Islet precursor cell (in vitro differentiated cells): ENCODE data around the gene GLB1L3.
A peak's percentile ranks its signal among the peaks of the same experiment; 100 is the strongest.

Experiments used
- DNase-seq: peaks from one replicate; pipeline ENCODE4 v3.0.0-alpha.2; 2018

Gene GLB1L3

DNA sequence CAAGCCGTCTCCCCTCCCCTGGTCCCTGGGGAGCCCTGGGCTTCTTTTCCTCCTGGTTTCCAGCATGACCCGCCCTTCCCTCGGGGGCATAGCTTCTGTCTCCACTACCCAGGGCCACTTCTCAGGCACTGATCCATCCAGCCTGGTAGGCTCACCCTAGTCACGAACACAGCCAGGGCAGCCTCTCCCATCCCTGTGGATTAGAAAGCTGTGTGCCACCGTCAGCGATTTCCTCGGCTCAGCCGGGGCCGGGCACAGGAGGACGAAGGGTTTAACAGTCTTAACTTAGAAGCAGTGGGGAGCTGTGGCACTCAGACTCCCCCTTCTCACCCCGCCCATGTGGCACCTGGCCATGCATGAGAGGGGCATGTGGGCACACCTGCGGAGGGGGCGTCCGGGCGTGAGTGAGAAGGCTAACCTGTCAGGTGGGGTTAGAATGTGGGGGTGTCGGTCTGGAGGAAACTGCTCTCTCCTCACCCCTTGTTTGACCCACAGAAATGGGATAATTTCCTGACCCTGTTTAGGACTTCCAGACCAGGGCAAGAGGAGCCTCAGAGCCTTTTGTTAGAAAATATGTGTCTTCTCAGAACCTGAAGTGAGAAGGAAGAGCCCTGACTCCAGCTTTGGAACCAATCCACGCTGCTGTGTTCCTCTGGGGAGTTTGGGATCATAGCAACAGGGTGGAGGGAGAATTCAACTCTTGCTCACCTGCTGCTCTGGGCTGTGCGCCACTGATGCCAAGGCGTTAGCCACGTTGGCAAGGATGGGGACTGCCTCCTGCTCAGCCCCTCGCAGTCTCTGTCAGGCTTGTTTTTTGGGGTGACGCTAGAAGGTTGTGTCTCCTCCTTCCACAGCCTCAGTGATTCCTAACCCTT, 70.2 kb downstream of the GLB1L3 start:
- DNase-seq = peak; percentile 52

DNA sequence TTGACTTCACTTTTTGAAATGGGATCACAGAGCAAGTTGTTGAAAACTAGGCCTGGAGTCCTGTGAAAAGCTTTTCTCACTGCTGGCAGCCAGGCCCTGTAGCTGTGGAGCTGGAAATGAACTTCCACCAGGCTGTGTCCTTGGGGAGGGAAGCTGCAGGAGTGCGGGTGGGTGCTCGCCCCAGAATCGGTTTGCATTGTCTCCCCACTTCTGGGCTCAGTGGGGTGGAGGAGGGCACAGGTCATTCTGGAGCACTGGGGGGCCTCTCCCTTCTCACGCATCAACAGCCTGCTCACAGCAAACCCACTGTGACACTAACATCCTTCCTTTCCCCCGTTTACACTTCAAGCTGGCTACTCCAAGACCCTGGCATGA, 70.8 kb downstream of the GLB1L3 start:
- no peak for DNase-seq

DNA sequence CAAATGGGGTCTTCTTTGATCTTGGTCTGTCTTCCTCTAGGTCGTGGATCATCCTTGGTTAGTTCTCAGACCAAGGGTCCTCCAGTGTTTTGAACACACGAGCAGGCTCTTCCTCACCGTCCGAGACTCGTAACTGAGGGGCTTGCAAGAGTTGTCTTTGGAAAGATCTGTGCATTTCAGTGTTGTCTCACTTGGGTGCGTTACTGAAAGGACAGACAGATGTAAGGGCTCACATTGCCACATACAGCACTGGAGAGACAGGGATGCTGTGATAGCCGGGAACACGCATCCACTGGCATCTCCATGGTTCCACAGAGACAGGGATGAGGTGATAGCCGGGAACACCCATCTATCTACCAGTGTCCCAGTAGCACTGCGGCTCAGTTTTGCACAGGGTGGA, 71.3 kb downstream of the GLB1L3 start:
- no peak for DNase-seq

DNA sequence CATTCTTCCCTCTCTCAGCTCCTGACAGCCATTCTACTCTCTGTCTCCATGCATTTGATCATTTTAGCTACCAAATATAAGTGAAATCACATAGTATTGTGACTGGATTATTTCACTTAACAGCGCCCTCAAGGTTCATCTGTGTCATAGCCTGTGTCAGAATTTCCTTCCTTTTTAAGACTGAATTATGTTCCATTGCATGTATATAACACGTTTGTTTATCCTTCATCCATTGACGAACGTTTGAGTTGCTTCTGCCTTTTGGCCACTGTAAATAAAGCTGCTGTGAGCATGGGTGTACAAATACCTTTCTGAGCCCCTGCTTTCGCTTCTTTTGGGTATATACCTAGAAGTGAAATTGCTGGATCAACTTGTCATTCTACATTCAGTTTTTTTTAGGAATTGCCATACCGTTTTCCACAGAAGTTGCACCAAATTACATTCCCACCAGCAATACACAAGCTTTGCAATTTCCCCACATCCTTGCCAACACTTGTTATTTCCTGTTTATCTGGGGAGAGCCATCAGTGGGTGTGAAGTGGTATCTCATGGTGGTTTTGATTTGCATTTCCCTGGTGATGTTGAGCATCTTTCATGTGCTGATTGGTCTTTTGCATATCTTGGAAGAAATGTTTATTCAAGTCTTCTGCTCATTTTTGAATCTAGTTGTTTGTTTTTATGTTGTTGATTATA, 73.1 kb downstream of the GLB1L3 start:
- DNase-seq = peak; percentile 5

DNA sequence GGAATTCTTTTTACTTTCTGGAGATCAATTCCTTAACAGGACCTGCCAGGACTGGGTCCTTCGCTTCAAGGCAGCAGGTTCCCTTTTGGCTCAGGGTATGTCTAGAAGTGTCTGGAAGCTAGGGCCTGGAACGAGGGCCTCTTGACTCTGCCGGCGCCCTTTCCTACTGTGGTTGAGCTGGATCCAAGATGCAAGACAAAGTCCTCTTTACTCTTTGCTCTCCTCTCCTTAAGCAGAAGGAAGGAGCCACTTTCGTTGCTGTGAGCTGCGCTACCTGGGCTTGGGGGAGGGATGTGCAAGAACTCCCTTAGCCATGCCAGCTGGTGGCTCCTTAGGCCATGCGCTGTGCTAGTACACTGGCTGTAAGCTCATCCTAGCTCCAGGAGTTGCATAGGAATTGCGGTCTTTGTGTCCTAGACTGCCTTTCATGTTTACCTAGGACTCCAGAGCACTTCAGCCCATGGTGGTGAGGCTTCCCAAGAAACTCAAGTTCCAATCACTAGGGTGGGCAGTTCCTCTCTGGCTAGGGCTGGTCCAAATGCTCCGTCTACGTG, 73.7 kb downstream of the GLB1L3 start:
- DNase-seq = peak; percentile 31

DNA sequence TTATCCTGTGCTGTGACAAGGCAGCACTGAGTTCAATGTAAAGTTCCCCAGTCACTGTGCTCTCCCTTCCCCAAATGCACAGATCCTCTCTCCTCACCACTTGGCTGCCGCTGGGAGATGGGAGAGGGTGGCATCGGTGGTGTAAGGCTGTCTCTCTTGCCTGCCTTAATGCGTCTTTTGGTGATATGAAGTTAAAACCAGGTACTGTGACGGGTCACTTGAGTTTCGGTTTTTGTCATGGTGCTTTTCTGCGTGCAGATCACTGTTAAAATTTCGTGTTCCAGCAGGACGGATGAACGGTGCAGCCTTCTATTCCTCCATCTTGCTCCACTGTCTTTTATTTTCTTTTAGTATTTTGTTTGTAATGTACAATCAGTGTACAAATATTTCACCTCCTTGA, 74.2 kb downstream of the GLB1L3 start:
- DNase-seq = no peak

DNA sequence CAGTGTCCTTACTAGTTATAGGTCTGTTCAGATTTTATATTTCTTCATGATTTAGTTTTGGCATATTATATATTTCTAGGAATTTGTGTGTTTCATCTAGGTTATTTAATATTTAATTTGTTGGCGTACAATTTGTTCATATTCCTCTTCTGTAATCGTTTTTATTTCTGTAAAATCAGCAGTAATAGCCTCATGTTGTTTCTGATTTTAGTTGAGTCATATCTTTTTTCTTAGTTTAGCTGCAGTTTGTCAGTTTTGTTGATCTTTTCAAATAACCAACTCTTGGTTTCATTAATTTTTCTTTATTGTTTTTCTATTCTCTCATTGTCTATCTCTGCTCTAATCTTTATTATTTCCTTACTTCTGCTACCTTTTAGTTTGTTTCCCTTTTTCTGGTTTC, 75.9 kb downstream of the GLB1L3 start:
- no peak for DNase-seq

DNA sequence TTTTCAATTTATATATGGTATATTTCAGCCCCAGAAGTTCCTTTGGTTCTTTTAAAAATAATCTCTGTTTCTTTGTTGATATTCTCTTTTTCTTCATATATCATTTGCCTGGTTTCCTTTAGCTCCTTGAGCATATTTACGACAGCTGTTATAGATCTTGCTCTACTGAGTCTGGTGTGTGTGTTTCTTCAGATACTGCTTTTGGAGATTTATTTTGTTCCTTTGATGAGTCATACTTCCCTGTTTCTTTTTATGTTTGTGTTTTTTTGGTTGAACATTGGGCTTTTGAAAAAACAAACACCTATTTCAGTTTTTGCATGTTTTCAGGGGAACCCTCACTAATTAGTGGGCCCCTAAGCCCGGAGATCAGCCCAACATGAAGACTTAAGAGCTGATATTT, 79.0 kb downstream of the GLB1L3 start:
- DNase-seq = no peak

DNA sequence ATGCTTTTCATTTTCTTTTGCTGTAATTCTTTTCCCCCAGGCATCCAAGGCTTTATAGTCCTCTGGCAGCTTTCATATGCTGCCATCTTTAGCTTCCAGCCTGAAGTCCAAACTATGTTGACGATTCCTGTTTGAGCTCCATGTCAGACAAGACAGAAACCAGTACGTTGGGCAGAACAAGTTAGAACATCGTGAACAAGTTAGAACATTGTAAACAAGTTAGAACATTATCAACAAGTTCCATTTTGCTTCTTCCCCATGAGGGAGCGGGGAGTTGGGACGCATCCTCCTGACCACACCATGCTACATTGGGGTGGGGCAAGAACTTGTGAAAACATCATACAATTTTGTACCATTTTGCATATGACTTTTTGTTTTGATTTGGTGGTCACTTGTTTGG, 79.5 kb downstream of the GLB1L3 start:
- DNase-seq = no peak

DNA sequence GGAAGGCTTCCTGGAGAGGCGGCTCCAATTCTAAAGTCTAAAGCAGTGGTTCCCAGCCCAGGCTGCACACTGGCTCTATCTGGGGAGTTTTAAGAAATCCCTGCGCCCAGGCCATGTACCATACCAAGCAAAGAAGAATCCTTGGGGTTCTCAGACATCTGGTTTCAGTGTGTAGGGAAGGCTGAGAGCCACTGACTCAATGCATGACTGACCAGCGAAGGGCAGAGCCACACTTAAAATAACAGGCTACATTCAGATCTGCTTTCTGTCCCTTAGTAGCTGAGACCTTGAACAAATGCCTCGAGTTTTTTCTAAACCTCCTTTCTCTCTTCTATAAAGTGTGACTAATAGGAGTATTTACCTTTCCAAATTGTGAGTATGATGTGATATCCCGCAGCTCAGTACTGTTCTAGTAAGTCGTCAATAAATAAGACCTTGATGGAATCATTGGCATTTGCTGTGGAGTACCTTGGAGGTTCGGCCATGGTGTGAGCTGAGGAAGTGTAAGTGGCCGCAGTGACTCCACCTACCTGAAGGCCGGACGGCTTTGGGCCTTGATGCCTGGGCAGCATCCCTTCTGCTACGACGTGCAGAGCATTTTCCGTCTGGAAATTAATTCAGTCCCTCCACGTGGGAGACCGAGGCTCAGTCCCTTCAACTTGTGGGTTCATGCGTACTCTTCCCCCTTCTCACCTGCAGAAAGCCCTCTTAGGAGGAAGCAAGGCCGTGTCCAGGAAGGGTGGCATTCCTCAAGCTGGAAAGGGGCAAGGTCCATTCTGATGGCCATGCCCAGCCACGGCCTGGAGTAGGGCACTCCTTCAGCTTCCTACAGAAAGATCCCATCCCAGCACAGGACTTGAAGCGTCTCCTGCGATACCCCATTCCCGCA, 80.7 kb downstream of the GLB1L3 start:
- DNase-seq = no peak

DNA sequence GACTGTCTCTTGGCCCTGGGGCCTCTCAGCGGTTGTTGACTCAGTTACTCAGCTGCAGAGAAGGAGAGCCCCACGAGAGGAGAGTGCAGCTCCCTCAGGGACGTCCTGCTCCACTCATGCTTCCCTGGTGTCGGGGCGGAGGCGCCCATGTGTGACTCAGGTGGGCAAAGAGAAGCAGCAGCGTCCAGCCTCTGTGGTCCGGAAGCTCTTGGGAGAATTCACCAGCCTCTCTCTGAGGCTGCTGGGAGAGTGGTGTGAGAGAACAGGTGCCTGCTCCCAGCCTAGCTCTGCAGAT, 81.3 kb downstream of the GLB1L3 start:
- DNase-seq = no peak

DNA sequence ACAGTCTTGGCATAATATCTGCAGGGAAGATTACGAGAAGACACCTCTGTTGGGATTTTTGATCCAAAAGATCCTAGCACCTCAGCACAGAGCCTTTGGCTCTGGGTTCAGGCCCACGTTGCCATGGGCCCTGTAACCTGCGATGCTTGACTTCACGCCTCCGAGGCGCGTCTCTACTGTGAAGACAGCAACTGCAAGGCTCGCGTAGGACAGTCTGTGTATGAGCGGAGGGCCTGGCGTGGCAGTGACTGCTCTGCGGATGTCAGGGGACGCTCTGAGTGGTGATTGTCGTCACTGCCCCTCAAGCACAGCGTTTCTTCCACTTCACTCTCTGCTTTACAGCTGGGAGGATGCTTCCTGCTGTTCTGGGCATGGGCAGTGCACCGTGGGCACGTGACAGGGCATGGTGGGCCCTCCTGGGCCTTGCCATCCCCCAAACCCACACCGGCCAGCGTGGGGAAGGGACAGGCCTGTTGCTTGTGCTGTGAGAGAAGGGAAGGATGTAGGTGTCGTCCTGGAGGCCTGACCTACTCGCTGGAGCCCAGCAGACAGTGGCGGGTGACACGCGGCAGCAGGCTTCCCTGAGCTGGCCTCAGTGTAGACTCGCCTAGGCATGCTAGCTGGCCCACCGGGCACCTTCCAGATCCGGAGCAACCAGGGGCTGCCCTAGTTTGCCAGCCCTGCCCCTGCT, 82.1 kb downstream of the GLB1L3 start:
- DNase-seq = no peak

DNA sequence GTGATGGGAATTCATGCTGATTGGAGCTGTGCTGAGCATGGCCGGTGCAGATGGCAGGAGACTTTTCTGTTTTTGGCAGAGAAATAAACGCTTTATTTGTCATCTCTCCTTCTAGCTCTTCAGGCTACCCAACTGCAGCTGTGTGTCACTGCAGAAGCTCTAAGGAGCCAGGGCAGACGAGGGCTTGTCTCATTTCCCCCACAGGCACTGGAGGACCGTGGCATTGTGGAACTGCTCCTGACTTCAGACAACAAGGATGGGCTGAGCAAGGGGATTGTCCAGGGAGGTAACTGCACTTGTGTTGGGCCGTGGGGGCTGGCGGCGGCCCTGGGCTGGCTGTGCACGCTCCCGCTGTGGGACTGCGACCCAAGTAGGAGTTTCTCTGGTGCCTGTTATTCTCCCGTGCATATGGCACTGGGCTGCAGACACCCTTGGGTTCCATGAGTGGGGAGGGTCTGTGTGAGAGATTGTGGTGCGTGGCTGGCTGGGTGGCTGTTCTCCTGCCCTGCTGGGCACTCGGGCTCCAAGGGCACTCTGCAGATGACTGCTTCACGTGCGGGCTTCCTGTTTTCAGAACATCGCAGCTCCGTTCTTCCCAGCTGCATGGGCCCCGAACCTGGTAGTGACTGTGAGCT, 82.8 kb downstream of the GLB1L3 start:
- DNase-seq = no peak

DNA sequence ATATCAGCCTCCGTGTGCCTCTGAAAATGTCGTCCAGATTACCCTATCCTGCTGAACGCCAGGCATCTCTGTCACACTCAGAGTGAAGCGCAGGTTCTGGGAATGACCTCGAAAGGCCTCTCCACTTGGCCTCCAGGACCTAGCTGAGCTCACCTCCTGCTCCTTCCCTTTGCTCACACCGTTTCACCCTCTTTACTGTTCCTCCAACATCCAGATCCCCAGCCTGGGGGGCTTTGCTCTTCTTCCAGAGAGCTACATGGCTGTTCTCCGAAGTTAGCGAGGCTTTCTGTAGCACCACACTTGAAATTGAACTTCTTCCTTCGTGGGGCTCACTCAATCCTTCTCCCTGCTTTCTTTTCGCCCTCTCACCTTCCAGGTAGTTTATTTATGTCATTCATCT, 83.5 kb downstream of the GLB1L3 start:
- no peak for DNase-seq

DNA sequence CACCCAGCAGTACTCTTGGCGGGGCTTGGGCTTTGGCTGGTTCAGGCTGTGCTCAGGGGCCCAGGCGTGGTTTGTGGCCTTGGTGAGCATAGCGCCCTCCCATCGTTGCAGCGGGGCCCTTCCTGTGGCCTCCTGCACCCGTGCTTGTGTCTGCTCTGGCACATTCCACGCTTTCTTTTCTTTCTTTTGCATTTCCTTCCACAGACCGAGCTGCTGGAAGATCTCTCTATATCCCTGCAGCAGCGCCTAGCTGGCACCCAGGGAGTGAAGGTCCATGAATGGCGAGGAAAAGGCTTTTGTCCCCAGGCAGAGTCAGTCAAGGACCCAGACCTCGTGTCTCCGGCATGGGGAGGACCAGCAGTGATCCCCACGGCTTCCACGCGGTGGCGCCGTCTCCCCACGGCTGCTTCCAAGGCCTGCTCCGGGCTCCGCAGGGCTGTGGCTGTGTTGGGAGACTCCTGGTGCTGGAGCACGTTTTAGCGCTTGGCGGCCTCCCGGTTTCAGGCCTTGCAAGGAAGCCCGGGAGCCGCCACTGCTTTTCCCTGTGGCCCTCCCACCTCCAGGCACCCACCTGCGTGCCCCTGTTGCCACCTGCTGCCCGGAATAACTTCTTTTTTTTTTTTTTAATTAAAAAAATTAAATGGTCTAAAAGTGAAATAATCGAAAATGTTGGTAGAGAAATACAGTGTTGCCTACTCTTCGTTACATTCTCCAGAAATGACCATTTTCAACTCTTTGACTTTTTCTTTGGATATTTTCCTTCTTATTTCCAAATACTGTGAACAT, 84.1 kb downstream of the GLB1L3 start:
- DNase-seq = peak; percentile 95

DNA sequence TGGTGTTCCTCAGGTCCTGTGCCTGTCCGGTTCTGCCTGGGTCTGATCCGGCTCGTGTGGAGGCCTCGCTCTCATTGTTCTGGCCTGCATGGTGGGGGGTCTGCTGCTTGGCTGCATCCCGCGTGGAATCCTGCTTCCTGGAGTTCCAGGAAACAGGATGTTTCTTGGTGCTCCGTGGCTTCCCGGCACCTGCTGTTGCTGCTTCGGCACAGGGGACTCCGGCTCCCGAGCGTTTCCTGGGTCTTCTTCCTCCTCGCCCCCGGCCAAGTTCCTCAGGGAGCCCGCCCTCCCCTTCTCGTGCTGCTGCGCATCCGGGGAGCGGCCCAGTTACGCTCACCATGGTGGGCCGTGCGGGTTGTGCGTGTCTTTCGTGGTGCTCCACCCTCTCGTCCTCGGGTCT, 85.5 kb downstream of the GLB1L3 start:
- DNase-seq = no peak

DNA sequence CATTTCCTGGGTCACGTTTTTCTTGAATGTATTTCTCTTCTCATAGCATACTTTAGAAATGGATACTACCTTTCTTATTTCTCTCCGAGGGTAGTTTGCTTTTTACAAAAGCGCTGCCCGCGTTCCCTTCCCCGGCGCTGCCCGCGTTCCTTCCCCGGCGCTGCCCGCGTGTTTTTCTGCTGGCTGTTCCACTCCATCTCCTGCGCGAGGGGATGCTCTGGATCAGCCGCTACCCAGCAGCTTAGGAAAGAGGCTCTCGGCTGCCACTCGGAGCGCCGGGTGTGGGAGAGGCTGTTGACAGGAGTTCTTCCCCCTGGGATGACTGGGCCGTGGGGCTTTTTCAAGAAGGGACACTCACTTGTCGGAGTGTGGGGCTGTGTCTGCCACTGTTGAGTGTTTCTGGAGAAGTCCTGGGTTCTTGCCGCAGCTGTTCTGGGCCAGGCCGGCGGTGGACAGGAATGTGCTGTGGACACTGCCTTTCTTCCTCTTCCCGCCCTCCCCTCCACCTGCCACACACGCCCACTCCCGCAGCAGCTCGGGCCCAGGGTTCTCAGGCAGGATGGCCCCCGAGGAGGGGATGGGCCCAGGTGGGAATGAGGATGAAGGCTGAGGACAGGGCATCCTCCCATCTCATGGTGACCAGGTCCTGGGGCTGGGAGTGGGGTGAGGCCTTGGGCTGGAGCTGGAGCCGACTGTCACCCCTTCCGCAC, 86.2 kb downstream of the GLB1L3 start:
- no peak for DNase-seq

DNA sequence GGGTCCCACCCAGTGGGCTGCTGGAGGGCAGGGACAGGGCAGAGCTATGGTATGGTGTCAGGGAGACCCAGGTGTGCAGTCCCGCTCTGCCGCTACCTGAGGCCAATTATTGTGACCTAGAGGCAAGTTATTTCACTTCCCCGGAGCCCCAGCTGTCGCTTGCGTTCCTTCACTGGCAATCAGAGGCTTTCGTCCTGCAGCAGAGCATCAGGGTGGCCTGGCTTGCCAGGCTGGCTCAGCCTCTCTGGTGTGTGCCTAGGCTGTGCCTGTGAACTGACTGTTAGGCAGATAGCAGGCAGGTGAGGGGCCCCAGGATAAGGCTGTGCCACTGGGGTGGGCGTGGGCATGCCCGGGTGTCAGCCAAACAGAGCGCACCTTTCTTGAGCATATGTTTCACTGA, 87.0 kb downstream of the GLB1L3 start:
- no peak for DNase-seq

DNA sequence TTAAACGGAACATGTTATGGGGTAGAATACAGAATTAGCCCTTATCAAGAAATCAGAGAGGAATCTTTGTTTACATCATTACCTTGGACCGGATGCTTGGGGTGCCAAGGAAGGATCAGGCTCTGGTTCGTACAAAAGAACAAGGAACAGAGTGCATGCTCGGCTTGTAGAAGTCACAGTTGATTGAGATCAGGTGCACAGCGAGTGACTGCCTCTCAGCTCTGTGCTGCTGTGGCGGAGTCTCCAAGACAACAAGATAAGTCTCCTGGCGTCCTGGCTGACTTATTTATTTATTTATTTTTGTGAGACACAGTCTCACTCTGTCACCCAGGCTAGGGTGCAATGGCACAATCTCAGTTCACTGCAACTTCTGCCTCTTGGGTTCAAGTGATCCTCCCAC, 87.4 kb downstream of the GLB1L3 start:
- no peak for DNase-seq

DNA sequence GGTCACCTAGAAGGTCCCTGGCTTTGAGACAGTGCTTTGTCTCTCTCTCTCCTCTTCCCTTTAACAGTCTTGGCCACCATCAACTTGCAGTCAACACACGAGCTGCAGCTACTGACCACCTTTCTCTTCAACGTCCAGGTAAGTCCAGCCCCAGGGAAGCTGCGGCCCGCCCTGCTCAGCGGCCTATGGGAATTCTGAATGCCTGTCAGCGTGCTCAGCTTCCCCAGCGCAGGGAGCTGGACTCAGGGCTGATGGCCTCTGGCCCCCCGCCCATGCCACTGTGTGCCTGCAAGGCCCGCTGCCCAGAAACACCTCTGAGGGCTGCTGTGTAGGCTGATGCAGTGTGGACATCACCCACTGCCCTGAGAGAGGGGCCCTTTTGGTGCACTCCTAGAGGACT, 88.1 kb downstream of the GLB1L3 start:
- no peak for DNase-seq
